ENCODE results near the gene TMEM167B. TPM values are rescaled to one million over a fixed set of nuclear protein-coding genes. Genes with fewer than 3 reads are reported as not detected.
A peak's percentile ranks its signal among the peaks of the same experiment; 100 is the strongest.
"Not testable (repeated sequence)": the region's sequence is repeated elsewhere in the genome, so short reads cannot be mapped to it uniquely, and the experiment has no call there.

Gene TMEM167B
- total and polyA plus RNA-seq, 2 experiments from 2014 or later = 25.0 to 33.4 TPM

DNA sequence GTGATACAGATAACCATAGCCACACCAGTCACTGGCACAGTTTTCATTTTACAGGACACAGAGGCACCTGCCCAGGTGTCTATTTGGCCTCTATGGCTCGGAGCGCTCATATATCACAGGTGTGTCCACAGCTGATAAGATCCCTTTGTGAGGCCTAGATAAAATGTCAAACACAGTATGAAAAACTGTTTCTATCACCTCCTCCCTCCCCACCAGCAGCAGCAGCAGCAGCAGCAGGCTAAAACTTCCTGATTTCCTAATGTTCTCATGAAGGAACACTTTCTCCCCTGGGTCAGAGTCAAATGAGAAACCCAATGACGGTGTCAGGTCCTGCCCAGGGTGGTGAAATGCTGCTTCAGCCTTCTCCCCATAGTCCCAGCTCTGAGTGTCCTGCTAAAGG, 47.8 kb downstream of the TMEM167B start:
- H3K9me3 ChIP-seq (ENCODE audit: low read depth) = no peaks in the 10 kb centered on the region
- H3K79me2 ChIP-seq = no peaks in the 10 kb centered on the region
- H3K27me3 ChIP-seq = no peaks in the 10 kb centered on the region
- H3K4me3 ChIP-seq = no peak overlapping the region
- H4K20me1 ChIP-seq (ENCODE audit: insufficient read depth, poor library complexity, severe bottlenecking) = no peaks in the 10 kb centered on the region
- no peaks in the 10 kb centered on the region for H3K9me2 ChIP-seq (replicated peaks; ENCODE audit: insufficient read depth)
- peak; percentile 45 for DNase-seq (ENCODE audit: low spot score)
- no peaks in the 10 kb centered on the region for H3K36me3 ChIP-seq (replicated peaks; ENCODE audit: insufficient read depth, low read depth)
- peak overlapping the region; percentile 82 for H3K27ac ChIP-seq
- no peak overlapping the region for H2AFZ ChIP-seq
- H3K4me1 ChIP-seq (ENCODE audit: insufficient read depth) = peaks cover 49% of the 10 kb centered on the region
- WGBS (ENCODE audit: low lambda C conversion rate, missing lambda C conversion rate) = 49% methylated on average over 3 of the region's 3 CpGs
- H3K4me2 ChIP-seq = peak overlapping the region; percentile 48
- TF ChIP-seq EZH2 (IDR thresholded peaks at IDR 0.05; ENCODE audit: borderline replicate concordance) = no peak
- TF ChIP-seq, protein P1, sequence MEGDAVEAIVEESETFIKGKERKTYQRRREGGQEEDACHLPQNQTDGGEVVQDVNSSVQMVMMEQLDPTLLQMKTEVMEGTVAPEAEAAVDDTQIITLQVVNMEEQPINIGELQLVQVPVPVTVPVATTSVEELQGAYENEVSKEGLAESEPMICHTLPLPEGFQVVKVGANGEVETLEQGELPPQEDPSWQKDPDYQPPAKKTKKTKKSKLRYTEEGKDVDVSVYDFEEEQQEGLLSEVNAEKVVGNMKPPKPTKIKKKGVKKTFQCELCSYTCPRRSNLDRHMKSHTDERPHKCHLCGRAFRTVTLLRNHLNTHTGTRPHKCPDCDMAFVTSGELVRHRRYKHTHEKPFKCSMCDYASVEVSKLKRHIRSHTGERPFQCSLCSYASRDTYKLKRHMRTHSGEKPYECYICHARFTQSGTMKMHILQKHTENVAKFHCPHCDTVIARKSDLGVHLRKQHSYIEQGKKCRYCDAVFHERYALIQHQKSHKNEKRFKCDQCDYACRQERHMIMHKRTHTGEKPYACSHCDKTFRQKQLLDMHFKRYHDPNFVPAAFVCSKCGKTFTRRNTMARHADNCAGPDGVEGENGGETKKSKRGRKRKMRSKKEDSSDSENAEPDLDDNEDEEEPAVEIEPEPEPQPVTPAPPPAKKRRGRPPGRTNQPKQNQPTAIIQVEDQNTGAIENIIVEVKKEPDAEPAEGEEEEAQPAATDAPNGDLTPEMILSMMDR (IDR thresholded peaks at IDR 0.05; ENCODE audit: poor library complexity) = no peak
- no peak for TF ChIP-seq EZH2phosphoT487 (IDR thresholded peaks at IDR 0.05; ENCODE audit: low read depth, severe bottlenecking, unreplicated experiment)

DNA sequence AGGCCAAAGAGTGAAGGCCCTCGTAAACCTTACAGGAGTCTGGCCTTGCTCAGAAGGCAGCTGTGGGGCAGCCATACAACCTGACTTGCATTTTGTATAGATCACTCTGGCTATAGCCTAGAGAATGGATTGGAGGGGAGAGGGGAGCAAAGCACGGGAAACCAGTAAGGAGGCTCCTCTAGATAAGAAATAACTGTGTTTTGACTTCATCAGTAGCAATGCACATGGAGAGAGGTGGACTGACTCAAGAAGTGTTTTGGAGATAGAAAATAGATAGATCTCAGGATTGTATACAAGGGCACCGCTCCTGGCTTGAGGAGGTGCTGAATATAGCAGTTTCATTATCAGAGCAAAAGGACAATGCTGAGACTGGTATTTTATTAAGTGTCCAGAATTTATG, 49.8 kb downstream of the TMEM167B start:
- Histone ChIP-seq H3K79me2 (no peaks in the 10 kb centered on the region), H3K27me3 (no peaks in the 10 kb centered on the region), H3K36me3 (replicated peaks; ENCODE audit: insufficient read depth, low read depth) (no peaks in the 10 kb centered on the region), H3K4me1 (ENCODE audit: insufficient read depth) (peaks cover 39% of the 10 kb centered on the region), H3K27ac (no peak overlapping the region), H4K20me1 (ENCODE audit: insufficient read depth, poor library complexity, severe bottlenecking) (no peaks in the 10 kb centered on the region), H3K4me2 (no peak overlapping the region), H3K9me2 (replicated peaks; ENCODE audit: insufficient read depth) (no peaks in the 10 kb centered on the region), H2AFZ (no peak overlapping the region), H3K4me3 (no peak overlapping the region), H3K9me3 (ENCODE audit: low read depth) (no peaks in the 10 kb centered on the region)
- TF ChIP-seq, protein P1 (IDR thresholded peaks at IDR 0.05; ENCODE audit: poor library complexity) = no peak
- TF ChIP-seq EZH2 (IDR thresholded peaks at IDR 0.05; ENCODE audit: borderline replicate concordance) = no peak
- no peak for TF ChIP-seq EZH2phosphoT487 (IDR thresholded peaks at IDR 0.05; ENCODE audit: low read depth, severe bottlenecking, unreplicated experiment)
- DNase-seq (ENCODE audit: low spot score) = no peak
- 79% methylated on average over 3 of the region's 3 CpGs for WGBS (ENCODE audit: low lambda C conversion rate, missing lambda C conversion rate)

DNA sequence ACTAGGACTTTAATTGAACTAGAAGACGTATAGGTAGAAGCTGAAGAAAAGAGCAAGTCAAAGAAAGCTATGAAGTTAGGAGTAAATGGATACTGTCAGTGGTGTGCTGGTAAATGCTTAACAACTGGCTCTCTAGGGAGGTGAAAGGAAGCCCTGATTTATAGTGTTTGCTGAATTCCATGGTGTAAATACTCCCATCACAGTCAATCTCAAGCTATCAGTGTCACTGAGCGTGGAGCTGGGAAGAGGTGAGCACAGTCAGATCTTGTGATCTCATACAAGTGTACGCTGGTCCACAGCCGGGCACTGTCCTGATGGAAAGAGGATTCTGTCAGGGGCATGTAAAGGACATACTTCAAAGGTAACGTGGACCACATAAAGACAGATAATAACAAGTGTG, 51.7 kb downstream of the TMEM167B start:
- H3K4me2 ChIP-seq = no peak overlapping the region
- 76% methylated on average over 5 of the region's 5 CpGs for WGBS (ENCODE audit: low lambda C conversion rate, missing lambda C conversion rate)
- no peak overlapping the region for H2AFZ ChIP-seq
- H3K27me3 ChIP-seq = no peaks in the 10 kb centered on the region
- H3K36me3 ChIP-seq (replicated peaks; ENCODE audit: insufficient read depth, low read depth) = no peaks in the 10 kb centered on the region
- H3K27ac ChIP-seq = no peak overlapping the region
- H3K9me3 ChIP-seq (ENCODE audit: low read depth) = no peaks in the 10 kb centered on the region
- H3K4me3 ChIP-seq = no peak overlapping the region
- no peaks in the 10 kb centered on the region for H3K9me2 ChIP-seq (replicated peaks; ENCODE audit: insufficient read depth)
- DNase-seq (ENCODE audit: low spot score) = peak; percentile 27
- TF ChIP-seq, protein P1 (IDR thresholded peaks at IDR 0.05; ENCODE audit: poor library complexity) = no peak
- TF ChIP-seq EZH2phosphoT487 (IDR thresholded peaks at IDR 0.05; ENCODE audit: low read depth, severe bottlenecking, unreplicated experiment) (no peak), EZH2 (IDR thresholded peaks at IDR 0.05; ENCODE audit: borderline replicate concordance) (no peak)
- H4K20me1 ChIP-seq (ENCODE audit: insufficient read depth, poor library complexity, severe bottlenecking) = no peaks in the 10 kb centered on the region
- no peaks in the 10 kb centered on the region for H3K79me2 ChIP-seq
- H3K4me1 ChIP-seq (ENCODE audit: insufficient read depth) = peaks cover 20% of the 10 kb centered on the region

DNA sequence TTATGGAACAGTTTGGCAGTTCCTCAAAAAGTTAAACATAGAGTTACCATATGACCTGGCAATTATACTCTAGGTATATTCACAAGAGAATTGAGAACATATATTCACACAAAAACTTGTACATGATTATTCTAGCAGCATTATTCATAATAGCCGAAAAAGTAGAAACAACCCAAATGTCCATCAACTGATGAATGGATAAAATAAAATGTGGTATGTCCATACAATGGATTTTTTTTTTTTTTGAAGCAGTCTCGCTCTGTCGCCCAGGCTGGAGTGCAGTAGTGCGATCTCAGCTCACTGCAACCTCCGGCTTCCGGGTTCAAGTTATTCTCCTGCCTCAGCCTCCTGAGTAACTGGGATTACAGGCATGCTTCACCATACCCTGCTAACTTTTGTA, 52.2 kb downstream of the TMEM167B start:
- H4K20me1 ChIP-seq (ENCODE audit: insufficient read depth, poor library complexity, severe bottlenecking); H3K36me3 ChIP-seq (replicated peaks; ENCODE audit: insufficient read depth, low read depth); H3K4me2 ChIP-seq; H3K27me3 ChIP-seq; H3K79me2 ChIP-seq; DNase-seq (ENCODE audit: low spot score); H3K9me2 ChIP-seq (replicated peaks; ENCODE audit: insufficient read depth); H2AFZ ChIP-seq; H3K9me3 ChIP-seq (ENCODE audit: low read depth); H3K4me3 ChIP-seq; H3K27ac ChIP-seq: not testable (repeated sequence)
- 94% methylated on average over 6 of the region's 6 CpGs for WGBS (ENCODE audit: low lambda C conversion rate, missing lambda C conversion rate)
- H3K4me1 ChIP-seq (ENCODE audit: insufficient read depth) = peaks cover 17% of the 10 kb centered on the region

Small RNA genes lying within 50 kb of the gene (small RNA-seq; reads per million reads assigned to genes)
- gene AL356488.2 = not detected

Other genes starting within 250 kb of the TMEM167B start
- gene AKNAD1, start 233.7 kb upstream of the TMEM167B start, total RNA-seq = 0.20 and 0.80 TPM in 2 replicates
- gene AKNAD1, start 233.7 kb upstream of the TMEM167B start, polyA plus RNA-seq = not detected in 2 replicates
- 12.8 and 21.6 TPM in 2 replicates for gene GPSM2, start 213.8 kb upstream of the TMEM167B start, total RNA-seq
- 7.2 and 7.3 TPM in 2 replicates for gene GPSM2, start 213.8 kb upstream of the TMEM167B start, polyA plus RNA-seq
- gene CLCC1, start 127.3 kb upstream of the TMEM167B start, total RNA-seq = 31.5 and 42.8 TPM in 2 replicates
- gene CLCC1, start 127.3 kb upstream of the TMEM167B start, polyA plus RNA-seq = 24.8 and 26.6 TPM in 2 replicates
- gene WDR47, start 48.7 kb upstream of the TMEM167B start, total RNA-seq = 8.4 and 9.7 TPM in 2 replicates
- 6.0 and 6.7 TPM in 2 replicates for gene WDR47, start 48.7 kb upstream of the TMEM167B start, polyA plus RNA-seq
- 63.3 and 78.7 TPM in 2 replicates for gene TAF13, start 14.8 kb upstream of the TMEM167B start, total RNA-seq
- gene TAF13, start 14.8 kb upstream of the TMEM167B start, polyA plus RNA-seq = 15.7 and 22.1 TPM in 2 replicates
- 2.5 and 3.0 TPM in 2 replicates for gene ELAPOR1, start 23.4 kb downstream of the TMEM167B start, total RNA-seq
- 1.6 and 1.8 TPM in 2 replicates for gene ELAPOR1, start 23.4 kb downstream of the TMEM167B start, polyA plus RNA-seq
- 179 and 180 TPM in 2 replicates for gene SARS1, start 123.2 kb downstream of the TMEM167B start, total RNA-seq
- 125 and 158 TPM in 2 replicates for gene SARS1, start 123.2 kb downstream of the TMEM167B start, polyA plus RNA-seq
- gene CELSR2, start 158.8 kb downstream of the TMEM167B start, total RNA-seq = 2.6 and 3.7 TPM in 2 replicates
- gene CELSR2, start 158.8 kb downstream of the TMEM167B start, polyA plus RNA-seq = 3.2 and 3.3 TPM in 2 replicates
- 10.1 and 14.3 TPM in 2 replicates for gene PSRC1, start 192.4 kb downstream of the TMEM167B start, total RNA-seq
- 9.1 and 13.7 TPM in 2 replicates for gene PSRC1, start 192.4 kb downstream of the TMEM167B start, polyA plus RNA-seq
- gene MYBPHL, start 216.2 kb downstream of the TMEM167B start, total RNA-seq = 3.6 and 13.7 TPM in 2 replicates
- gene MYBPHL, start 216.2 kb downstream of the TMEM167B start, polyA plus RNA-seq = 6.7 and 7.4 TPM in 2 replicates